ENCODE data around the gene CD226. TPM values are rescaled to one million over a fixed set of nuclear protein-coding genes. Genes with fewer than 3 reads are reported as not detected.
"Not testable (repeated sequence)": the region's sequence is repeated elsewhere in the genome, so short reads cannot be mapped to it uniquely, and the experiment has no call there.

The CD226 gene
- total RNA-seq, 1 experiment from 2014 or later = 0.29 TPM

- DNase-seq (ENCODE audit: low spot score) = no peak
Observed at GRCh38 chr18:69956665-69957620, 9.3 kb upstream of the CD226 start.

- DNase-seq (ENCODE audit: low spot score) = no peak
Observed at GRCh38 chr18:69956057-69956456, 8.4 kb upstream of the CD226 start.

GRCh38 chr18:69954719-69955480 lies 7.2 kb upstream of the CD226 start:
- DNase-seq (ENCODE audit: low spot score) = peak; percentile 22

GRCh38 chr18:69953191-69953590 lies 5.5 kb upstream of the CD226 start:
- no peak for DNase-seq (ENCODE audit: low spot score)

GRCh38 chr18:69951182-69951581 lies 3.5 kb upstream of the CD226 start:
- DNase-seq (ENCODE audit: low spot score) = peak; percentile 21

- DNase-seq (ENCODE audit: low spot score) = no peak
Observed at GRCh38 chr18:69949538-69949936, 1.9 kb upstream of the CD226 start.

GRCh38 chr18:69948919-69949537 lies 1.4 kb upstream of the CD226 start:
- DNase-seq (ENCODE audit: low spot score) = no peak

- DNase-seq (ENCODE audit: low spot score) = no peak
Observed at GRCh38 chr18:69948256-69948655, 583 bp upstream of the CD226 start.

- no peak for DNase-seq (ENCODE audit: low spot score)
Observed at GRCh38 chr18:69946608-69947155, 991 bp downstream of the CD226 start.

GRCh38 chr18:69945220-69946114 lies 2.2 kb downstream of the CD226 start:
- DNase-seq (ENCODE audit: low spot score) = no peak

- no peak for DNase-seq (ENCODE audit: low spot score)
Observed at GRCh38 chr18:69944436-69944835, 3.2 kb downstream of the CD226 start.

- DNase-seq (ENCODE audit: low spot score) = no peak
Observed at GRCh38 chr18:69943021-69943420, 4.7 kb downstream of the CD226 start.

GRCh38 chr18:69941183-69941582 lies 6.5 kb downstream of the CD226 start:
- no peak for DNase-seq (ENCODE audit: low spot score)

GRCh38 chr18:69939812-69940211 lies 7.9 kb downstream of the CD226 start:
- DNase-seq (ENCODE audit: low spot score) = not testable (repeated sequence)

- DNase-seq (ENCODE audit: low spot score) = no peak
Observed at GRCh38 chr18:69936191-69936558, 11.5 kb downstream of the CD226 start.

GRCh38 chr18:69935319-69936190 lies 12.1 kb downstream of the CD226 start:
- DNase-seq (ENCODE audit: low spot score) = no peak

GRCh38 chr18:69934601-69935265 lies 12.9 kb downstream of the CD226 start:
- DNase-seq (ENCODE audit: low spot score) = no peak

GRCh38 chr18:69929041-69929774 lies 18.5 kb downstream of the CD226 start:
- DNase-seq (ENCODE audit: low spot score) = no peak

GRCh38 chr18:69916412-69916811 lies 31.3 kb downstream of the CD226 start:
- DNase-seq (ENCODE audit: low spot score) = peak; percentile 2

All from A172 (cell line).